Measurements from ENCODE around the gene FAM3D.

Gene FAM3D

GRCh38 chr3:58597770-58598310 is 68.7 kb downstream of the FAM3D start:
- no peak for DNase-seq (ENCODE audit: low read depth in 3 of 3, low spot score in 1 of 3)

GRCh38 chr3:58596834-58597518 is 69.6 kb downstream of the FAM3D start:
- DNase-seq (ENCODE audit: low read depth in 3 of 3, low spot score in 1 of 3) = no peak

GRCh38 chr3:58594117-58594516 is 72.5 kb downstream of the FAM3D start:
- no peak for DNase-seq (ENCODE audit: low read depth in 3 of 3, low spot score in 1 of 3)

- DNase-seq (ENCODE audit: low read depth in 3 of 3, low spot score in 1 of 3) = no peak
These were observed 74.8 kb downstream of the FAM3D start for GRCh38 chr3:58591517-58592510.

- no peak for DNase-seq (ENCODE audit: low read depth in 3 of 3, low spot score in 1 of 3)
These were observed 78.5 kb downstream of the FAM3D start for GRCh38 chr3:58588030-58588614.

GRCh38 chr3:58586776-58587192 is 79.8 kb downstream of the FAM3D start:
- no peak for DNase-seq (ENCODE audit: low read depth in 3 of 3, low spot score in 1 of 3)

- DNase-seq (ENCODE audit: low read depth in 3 of 3, low spot score in 1 of 3) = no peak
These were observed 80.6 kb downstream of the FAM3D start for GRCh38 chr3:58585994-58586393.

GRCh38 chr3:58585005-58585786 is 81.4 kb downstream of the FAM3D start:
- peak in 2 of 3 donors; percentile 18 to 36 for DNase-seq (ENCODE audit: low read depth in 3 of 3, low spot score in 1 of 3)

GRCh38 chr3:58584690-58585004 is 81.9 kb downstream of the FAM3D start:
- DNase-seq (ENCODE audit: low read depth in 3 of 3, low spot score in 1 of 3) = no peak
